Measurements from ENCODE around the gene UGCG.
"Not testable (repeated sequence)": the region's sequence is repeated elsewhere in the genome, so short reads cannot be mapped to it uniquely, and the experiment has no call there.

The UGCG gene

DNA sequence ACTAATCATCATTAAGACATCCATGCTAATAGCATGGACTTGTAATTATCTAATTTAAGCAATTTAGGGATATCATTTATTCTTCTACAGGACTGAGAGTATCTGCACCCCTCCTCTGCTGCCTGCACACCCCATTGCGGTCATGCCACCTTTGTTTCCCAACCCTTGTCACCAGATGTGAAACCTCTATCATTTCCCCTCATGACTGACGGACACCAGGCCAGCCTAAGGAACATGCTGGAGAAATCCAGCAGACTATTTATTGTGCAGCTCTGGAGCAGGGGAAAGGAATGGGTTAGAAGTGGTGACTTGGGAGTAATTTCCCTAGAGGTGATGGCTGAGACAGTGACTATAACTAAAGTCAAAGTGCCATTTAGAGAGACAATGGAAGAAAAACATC is 40.7 kb downstream of the UGCG start:
- no peaks in the 10 kb centered on the region for H3K27me3 ChIP-seq (ENCODE audit: control insufficient read depth in 1 of 2, insufficient read depth in 2 of 2, low read length in 2 of 2)
- H3K9me3 ChIP-seq (ENCODE audit: control insufficient read depth in 2 of 2, low read length in 2 of 2): no peaks in the 10 kb centered on the region
- H3K4me1 ChIP-seq (ENCODE audit: control insufficient read depth, insufficient read depth, low read length): no peaks in the 10 kb centered on the region
- H3K4me3 ChIP-seq (ENCODE audit: low read length in 2 of 2): no peak overlapping the region
- peaks cover 7 to 18% of the 10 kb centered on the region in 2 donors for H3K36me3 ChIP-seq (ENCODE audit: control insufficient read depth in 2 of 2, insufficient read depth in 2 of 2, low read length in 2 of 2)
- H3K27ac ChIP-seq (ENCODE audit: low read length): no peak overlapping the region
- H3K9ac ChIP-seq (ENCODE audit: low read length in 2 of 2): no peak overlapping the region

- no peak overlapping the region for H3K9ac ChIP-seq (ENCODE audit: low read length in 2 of 2)
- no peak overlapping the region for H3K27ac ChIP-seq (ENCODE audit: low read length)
- no peaks in the 10 kb centered on the region for H3K4me1 ChIP-seq (ENCODE audit: control insufficient read depth, insufficient read depth, low read length)
- no peaks in the 10 kb centered on the region for H3K27me3 ChIP-seq (ENCODE audit: control insufficient read depth in 1 of 2, insufficient read depth in 2 of 2, low read length in 2 of 2)
- peaks cover 4 to 14% of the 10 kb centered on the region in 2 donors for H3K36me3 ChIP-seq (ENCODE audit: control insufficient read depth in 2 of 2, insufficient read depth in 2 of 2, low read length in 2 of 2)
- H3K4me3 ChIP-seq (ENCODE audit: low read length in 2 of 2): no peak overlapping the region
- H3K9me3 ChIP-seq (ENCODE audit: control insufficient read depth in 2 of 2, low read length in 2 of 2): no peaks in the 10 kb centered on the region
Observed at GRCh38 chr9:111937781-111938426, 41.3 kb downstream of the UGCG start.

DNA sequence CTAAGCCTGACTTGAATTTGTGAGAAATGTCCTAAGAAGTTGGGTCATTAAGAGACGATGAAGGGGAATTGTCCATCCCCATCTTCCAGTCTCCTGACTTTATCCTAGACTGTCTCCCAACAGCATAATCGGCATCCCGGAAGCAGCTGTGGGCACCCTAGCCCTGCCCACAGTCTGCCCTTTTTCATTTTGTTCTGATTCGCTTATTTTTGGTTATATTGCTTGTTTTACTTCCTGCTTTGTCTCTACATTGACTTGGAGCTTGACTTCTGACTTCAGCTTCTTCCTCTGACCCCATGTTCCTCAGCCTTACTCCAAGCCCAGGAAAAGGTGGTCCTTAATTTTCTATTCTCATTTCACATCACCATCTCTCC is 41.8 kb downstream of the UGCG start:
- peaks cover 4 to 13% of the 10 kb centered on the region in 2 donors for H3K36me3 ChIP-seq (ENCODE audit: control insufficient read depth in 2 of 2, insufficient read depth in 2 of 2, low read length in 2 of 2)
- no peaks in the 10 kb centered on the region for H3K27me3 ChIP-seq (ENCODE audit: control insufficient read depth in 1 of 2, insufficient read depth in 2 of 2, low read length in 2 of 2)
- no peaks in the 10 kb centered on the region for H3K9me3 ChIP-seq (ENCODE audit: control insufficient read depth in 2 of 2, low read length in 2 of 2)
- no peaks in the 10 kb centered on the region for H3K4me1 ChIP-seq (ENCODE audit: control insufficient read depth, insufficient read depth, low read length)
- H3K9ac ChIP-seq (ENCODE audit: low read length in 2 of 2): no peak overlapping the region
- H3K27ac ChIP-seq (ENCODE audit: low read length): no peak overlapping the region
- no peak overlapping the region for H3K4me3 ChIP-seq (ENCODE audit: low read length in 2 of 2)

DNA sequence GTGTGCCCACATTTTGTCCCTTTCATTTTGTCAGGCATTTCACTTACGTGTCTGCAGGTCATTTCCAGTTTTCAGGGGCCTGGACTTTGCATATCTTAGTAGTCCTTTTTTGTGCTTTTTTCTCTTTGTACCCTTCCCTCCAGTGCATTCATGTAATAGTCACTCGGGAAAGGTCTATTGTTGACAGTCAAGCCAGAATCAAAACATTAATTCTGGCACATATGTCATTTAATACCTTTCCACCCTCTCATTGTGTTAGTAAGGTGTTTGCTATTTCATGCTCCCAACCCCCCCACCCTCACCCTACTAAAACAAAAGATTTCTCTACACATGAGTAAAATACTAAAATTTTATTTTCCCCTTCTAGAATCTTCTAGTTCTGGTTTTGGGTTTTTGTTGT is 42.7 kb downstream of the UGCG start:
- Histone ChIP-seq H3K36me3 (ENCODE audit: control insufficient read depth in 2 of 2, insufficient read depth in 2 of 2, low read length in 2 of 2) (peaks cover 4% of the 10 kb centered on the region in 2 donors), H3K27me3 (ENCODE audit: control insufficient read depth in 1 of 2, insufficient read depth in 2 of 2, low read length in 2 of 2) (no peaks in the 10 kb centered on the region), H3K4me3 (ENCODE audit: low read length in 2 of 2) (no peak overlapping the region), H3K9me3 (ENCODE audit: control insufficient read depth in 2 of 2, low read length in 2 of 2) (no peaks in the 10 kb centered on the region), H3K9ac (ENCODE audit: low read length in 2 of 2) (no peak overlapping the region), H3K27ac (ENCODE audit: low read length) (no peak overlapping the region), H3K4me1 (ENCODE audit: control insufficient read depth, insufficient read depth, low read length) (no peaks in the 10 kb centered on the region)

DNA sequence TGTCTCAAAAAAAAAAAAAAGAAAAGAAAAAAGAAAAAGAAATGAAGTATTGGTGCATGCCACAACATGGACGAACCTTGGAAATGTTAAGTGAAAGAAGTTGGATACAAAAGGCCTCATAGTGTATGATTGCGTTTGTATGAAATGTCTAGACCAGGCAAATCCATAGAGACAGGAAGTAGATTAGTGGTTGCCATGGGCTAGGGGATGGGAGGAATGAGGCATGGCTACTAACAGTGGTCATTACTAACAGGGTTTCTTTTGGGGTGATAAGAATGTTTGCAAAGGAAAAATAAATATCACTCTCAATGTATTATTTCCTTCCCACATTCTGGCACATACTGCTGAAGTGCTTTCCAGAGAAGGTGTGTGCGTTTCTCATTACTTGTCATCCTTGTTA is 44.1 kb downstream of the UGCG start:
- Histone ChIP-seq H3K27me3 (ENCODE audit: control insufficient read depth in 1 of 2, insufficient read depth in 2 of 2, low read length in 2 of 2) (no peaks in the 10 kb centered on the region), H3K4me1 (ENCODE audit: control insufficient read depth, insufficient read depth, low read length) (no peaks in the 10 kb centered on the region), H3K36me3 (ENCODE audit: control insufficient read depth in 2 of 2, insufficient read depth in 2 of 2, low read length in 2 of 2) (peaks cover 0 to 4% of the 10 kb centered on the region in 2 donors), H3K4me3 (ENCODE audit: low read length in 2 of 2) (no peak overlapping the region), H3K9ac (ENCODE audit: low read length in 2 of 2) (no peak overlapping the region), H3K27ac (ENCODE audit: low read length) (no peak overlapping the region), H3K9me3 (ENCODE audit: control insufficient read depth in 2 of 2, low read length in 2 of 2) (no peaks in the 10 kb centered on the region)

- Histone ChIP-seq H3K9ac (ENCODE audit: low read length in 2 of 2) (no peak overlapping the region), H3K27ac (ENCODE audit: low read length) (no peak overlapping the region), H3K36me3 (ENCODE audit: control insufficient read depth in 2 of 2, insufficient read depth in 2 of 2, low read length in 2 of 2) (no peaks in the 10 kb centered on the region), H3K4me3 (ENCODE audit: low read length in 2 of 2) (no peak overlapping the region), H3K9me3 (ENCODE audit: control insufficient read depth in 2 of 2, low read length in 2 of 2) (no peaks in the 10 kb centered on the region), H3K27me3 (ENCODE audit: control insufficient read depth in 1 of 2, insufficient read depth in 2 of 2, low read length in 2 of 2) (no peaks in the 10 kb centered on the region), H3K4me1 (ENCODE audit: control insufficient read depth, insufficient read depth, low read length) (no peaks in the 10 kb centered on the region)
Observed at GRCh38 chr9:111943200-111943599, 46.6 kb downstream of the UGCG start.

DNA sequence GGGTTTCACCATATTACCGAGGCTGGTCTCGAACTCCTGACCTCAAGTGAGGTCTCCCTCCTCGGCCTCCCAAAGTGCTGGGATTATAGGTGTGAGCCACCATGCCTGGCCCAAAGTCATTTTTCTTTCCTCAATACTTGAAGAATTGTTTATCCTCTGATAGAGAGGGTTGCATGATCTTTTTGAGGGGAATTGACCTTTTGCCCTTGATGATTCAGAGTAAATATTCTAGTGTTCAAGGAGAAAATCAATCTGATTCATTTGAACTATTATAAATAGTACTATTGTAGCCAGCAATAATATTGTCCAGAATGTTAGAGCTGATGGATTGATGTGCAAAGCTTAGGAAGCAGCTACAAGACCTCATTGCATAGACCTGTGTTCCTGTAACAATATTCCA is 47.1 kb downstream of the UGCG start:
- Histone ChIP-seq H3K27ac (ENCODE audit: low read length) (no peak overlapping the region), H3K9ac (ENCODE audit: low read length in 2 of 2) (no peak overlapping the region), H3K36me3 (ENCODE audit: control insufficient read depth in 2 of 2, insufficient read depth in 2 of 2, low read length in 2 of 2) (no peaks in the 10 kb centered on the region)

GRCh38 chr9:111944241-111944866 is 47.7 kb downstream of the UGCG start:
- Histone ChIP-seq H3K27ac (ENCODE audit: low read length) (no peak overlapping the region), H3K27me3 (ENCODE audit: control insufficient read depth in 1 of 2, insufficient read depth in 2 of 2, low read length in 2 of 2) (no peaks in the 10 kb centered on the region), H3K9me3 (ENCODE audit: control insufficient read depth in 2 of 2, low read length in 2 of 2) (no peaks in the 10 kb centered on the region), H3K36me3 (ENCODE audit: control insufficient read depth in 2 of 2, insufficient read depth in 2 of 2, low read length in 2 of 2) (no peaks in the 10 kb centered on the region), H3K9ac (ENCODE audit: low read length in 2 of 2) (no peak overlapping the region), H3K4me3 (ENCODE audit: low read length in 2 of 2) (no peak overlapping the region), H3K4me1 (ENCODE audit: control insufficient read depth, insufficient read depth, low read length) (no peaks in the 10 kb centered on the region)

More for the DNA sequence above, 47.1 kb downstream of the UGCG start:
- Histone ChIP-seq H3K4me3 (ENCODE audit: low read length in 2 of 2) (no peak overlapping the region), H3K4me1 (ENCODE audit: control insufficient read depth, insufficient read depth, low read length) (no peaks in the 10 kb centered on the region), H3K27me3 (ENCODE audit: control insufficient read depth in 1 of 2, insufficient read depth in 2 of 2, low read length in 2 of 2) (no peaks in the 10 kb centered on the region), H3K9me3 (ENCODE audit: control insufficient read depth in 2 of 2, low read length in 2 of 2) (no peaks in the 10 kb centered on the region)

DNA sequence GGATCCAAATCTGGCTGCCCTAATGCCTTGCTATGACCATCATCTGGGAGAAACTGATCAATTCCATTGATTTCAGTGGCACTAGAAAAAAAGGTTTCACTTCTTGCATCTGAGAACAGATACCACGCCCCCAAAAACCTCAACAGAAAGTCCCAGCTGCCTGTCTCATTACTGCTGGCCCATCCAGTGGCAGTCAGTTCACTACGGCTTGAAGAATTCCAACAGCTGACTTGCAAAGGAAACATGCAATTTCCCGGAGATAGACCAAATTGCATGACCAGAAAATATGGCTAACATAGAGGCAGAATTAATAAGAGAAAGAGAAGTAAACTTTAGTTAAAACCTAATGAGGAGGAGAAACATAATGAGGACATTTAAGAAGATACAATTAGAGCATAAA is 48.6 kb downstream of the UGCG start:
- no peaks in the 10 kb centered on the region for H3K9me3 ChIP-seq (ENCODE audit: control insufficient read depth in 2 of 2, low read length in 2 of 2)
- no peaks in the 10 kb centered on the region for H3K36me3 ChIP-seq (ENCODE audit: control insufficient read depth in 2 of 2, insufficient read depth in 2 of 2, low read length in 2 of 2)
- H3K4me1 ChIP-seq (ENCODE audit: control insufficient read depth, insufficient read depth, low read length): no peaks in the 10 kb centered on the region
- H3K27ac ChIP-seq (ENCODE audit: low read length): no peak overlapping the region
- no peak overlapping the region for H3K9ac ChIP-seq (ENCODE audit: low read length in 2 of 2)
- H3K27me3 ChIP-seq (ENCODE audit: control insufficient read depth in 1 of 2, insufficient read depth in 2 of 2, low read length in 2 of 2): no peaks in the 10 kb centered on the region
- H3K4me3 ChIP-seq (ENCODE audit: low read length in 2 of 2): no peak overlapping the region

GRCh38 chr9:111948109-111948508 is 51.5 kb downstream of the UGCG start:
- not testable (repeated sequence) for H3K9ac ChIP-seq (ENCODE audit: low read length in 2 of 2); H3K4me1 ChIP-seq (ENCODE audit: control insufficient read depth, insufficient read depth, low read length); H3K36me3 ChIP-seq (ENCODE audit: control insufficient read depth in 2 of 2, insufficient read depth in 2 of 2, low read length in 2 of 2); H3K9me3 ChIP-seq (ENCODE audit: control insufficient read depth in 2 of 2, low read length in 2 of 2); H3K27me3 ChIP-seq (ENCODE audit: control insufficient read depth in 1 of 2, insufficient read depth in 2 of 2, low read length in 2 of 2); H3K4me3 ChIP-seq (ENCODE audit: low read length in 2 of 2); H3K27ac ChIP-seq (ENCODE audit: low read length)

GRCh38 chr9:111948951-111949350 is 52.3 kb downstream of the UGCG start:
- no peak overlapping the region for H3K4me3 ChIP-seq (ENCODE audit: low read length in 2 of 2)
- H3K9me3 ChIP-seq (ENCODE audit: control insufficient read depth in 2 of 2, low read length in 2 of 2): no peaks in the 10 kb centered on the region
- H3K4me1 ChIP-seq (ENCODE audit: control insufficient read depth, insufficient read depth, low read length): no peaks in the 10 kb centered on the region
- H3K27me3 ChIP-seq (ENCODE audit: control insufficient read depth in 1 of 2, insufficient read depth in 2 of 2, low read length in 2 of 2): no peaks in the 10 kb centered on the region
- no peak overlapping the region for H3K27ac ChIP-seq (ENCODE audit: low read length)
- H3K36me3 ChIP-seq (ENCODE audit: control insufficient read depth in 2 of 2, insufficient read depth in 2 of 2, low read length in 2 of 2): no peaks in the 10 kb centered on the region
- H3K9ac ChIP-seq (ENCODE audit: low read length in 2 of 2): no peak overlapping the region
